ENCODE measurements around the gene SCAMP4. TPM values are rescaled to one million over a fixed set of nuclear protein-coding genes. Genes with fewer than 3 reads are reported as not detected.

The SCAMP4 gene
- 36.7 and 39.5 TPM in 2 replicates for total RNA-seq

GRCh38 chr19:1905110-1905862 is at the start of gene SCAMP4, which contains the start of gene ADAT3:
TSS of gene SCAMP4 (plus strand) at chr19:1905399. CDS start at chr19:1915020, 9,621 bp downstream.
TSS of gene ADAT3 (plus strand) at chr19:1905399. CDS start at chr19:1912048, 6,649 bp downstream.

GRCh38 chr19:1863328-1863637 is 41.9 kb upstream of the SCAMP4 start, which contains the start of gene KLF16:
TSS of gene KLF16 (minus strand) at chr19:1863579. CDS start at chr19:1863497, 82 bp downstream.

GRCh38 chr19:1885398-1886119 is 19.6 kb upstream of the SCAMP4 start, which contains the start of gene ABHD17A:
TSS of gene ABHD17A (minus strand) at chr19:1885496. CDS start at chr19:1881566, 3,930 bp downstream.

GRCh38 chr19:1941146-1942077 is 36.2 kb downstream of the SCAMP4 start, which contains the start of gene CSNK1G2:
TSS of gene CSNK1G2 (plus strand) at chr19:1941172. CDS start at chr19:1969773, 28,601 bp downstream.

Other genes with a start within 250 kb of the SCAMP4 start
- not detected in 2 replicates for gene ONECUT3, start 151.9 kb upstream of the SCAMP4 start, total RNA-seq
- gene ATP8B3, start 93.1 kb upstream of the SCAMP4 start, total RNA-seq: 1.9 and 2.7 TPM in 2 replicates
- gene REXO1, start 56.9 kb upstream of the SCAMP4 start, total RNA-seq: 5.6 and 10.8 TPM in 2 replicates
- 4.5 and 5.2 TPM in 2 replicates for gene KLF16, start 41.8 kb upstream of the SCAMP4 start, total RNA-seq
- 69.7 and 71.1 TPM in 2 replicates for gene ABHD17A, start 19.9 kb upstream of the SCAMP4 start, total RNA-seq
- gene ADAT3, start within 50 bp of the SCAMP4 start, total RNA-seq: 3.9 and 4.1 TPM in 2 replicates
- gene CSNK1G2, start 35.8 kb downstream of the SCAMP4 start, total RNA-seq: 59.4 and 79.8 TPM in 2 replicates
- gene BTBD2, start 110.3 kb downstream of the SCAMP4 start, total RNA-seq: 54.8 and 65.1 TPM in 2 replicates
- gene MKNK2, start 145.8 kb downstream of the SCAMP4 start, total RNA-seq: 68.3 and 189 TPM in 2 replicates
- gene MOB3A, start 190.9 kb downstream of the SCAMP4 start, total RNA-seq: 33.5 and 36.7 TPM in 2 replicates
- gene IZUMO4, start 191.5 kb downstream of the SCAMP4 start, total RNA-seq: 0.89 and 2.1 TPM in 2 replicates
- 109 and 150 TPM in 2 replicates for gene AP3D1, start 246.2 kb downstream of the SCAMP4 start, total RNA-seq